ENCODE results near the gene CERS1. TPM values are rescaled to one million over a fixed set of nuclear protein-coding genes. Genes with fewer than 3 reads are reported as not detected.

Gene CERS1
- total and polyA plus RNA-seq, 2 experiments from 2014 or later = 0.38 to 0.54 TPM

DNA sequence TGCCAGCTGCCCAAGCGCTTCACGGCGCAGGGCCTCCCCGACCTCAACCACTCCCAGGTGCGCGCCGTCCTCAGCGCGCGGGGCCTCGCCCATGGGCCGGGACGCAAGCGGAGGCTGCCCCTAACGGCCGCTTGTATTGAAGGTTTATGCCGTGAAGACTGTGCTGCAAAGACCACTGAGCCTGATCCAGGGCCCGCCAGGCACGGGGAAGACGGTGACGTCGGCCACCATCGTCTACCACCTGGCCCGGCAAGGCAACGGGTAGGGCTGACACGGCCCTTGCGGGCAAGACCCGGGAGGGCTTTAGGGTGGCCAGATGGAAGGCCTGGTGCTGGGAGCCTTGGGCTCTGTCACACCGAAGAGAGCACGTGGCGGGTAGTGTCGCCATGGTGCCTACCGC, 41.0 kb downstream of the CERS1 start:
- Histone ChIP-seq H3K79me2 (ENCODE audit: insufficient read depth) (peaks cover 92% of the 10 kb centered on the region), H3K9me2 (ENCODE audit: insufficient read depth) (no peaks in the 10 kb centered on the region), H3K4me3 (no peak overlapping the region), H4K20me1 (ENCODE audit: insufficient read depth) (no peaks in the 10 kb centered on the region), H2AFZ (no peak overlapping the region), H3K27ac (no peak overlapping the region), H3K4me1 (ENCODE audit: insufficient read depth) (peaks cover 5% of the 10 kb centered on the region), H3K9me3 (ENCODE audit: low read depth) (no peaks in the 10 kb centered on the region), H3K27me3 (replicated peaks; ENCODE audit: insufficient read depth) (no peaks in the 10 kb centered on the region), H3F3A (ENCODE audit: insufficient read depth) (peaks cover 15% of the 10 kb centered on the region), H3K36me3 (ENCODE audit: low read depth) (peaks cover 48% of the 10 kb centered on the region; the same call in 1 of the 2 replicates), H3K4me2 (ENCODE audit: unreplicated experiment) (no peak overlapping the region), H3K9ac (no peak overlapping the region)
- in situ Hi-C loops (cut with MboI) = no loop called here
- no peak for TF ChIP-seq EZH2 (IDR thresholded peaks at IDR 0.05; ENCODE audit: insufficient read depth, poor library complexity, severe bottlenecking)
- no peak for TF ChIP-seq EZH2phosphoT487 (IDR thresholded peaks at IDR 0.05; ENCODE audit: insufficient read depth, low read depth)
- no peak for DNase-seq
- 96 to 97% methylated on average over 28 to 33 of the region's 33 CpGs for WGBS, 2 experiments (ENCODE audit: low coverage in 1 of 2, low lambda C conversion rate in 2 of 2, missing lambda C conversion rate in 2 of 2)

GRCh38 chr19:18853755-18854427, 42.1 kb downstream of the CERS1 start:
- peaks cover 87% of the 10 kb centered on the region for H3K79me2 ChIP-seq (ENCODE audit: insufficient read depth)
- no peak for DNase-seq
- no peak overlapping the region for H3K9ac ChIP-seq
- peaks cover 26% of the 10 kb centered on the region for H3F3A ChIP-seq (ENCODE audit: insufficient read depth)
- no peaks in the 10 kb centered on the region for H3K9me2 ChIP-seq (ENCODE audit: insufficient read depth)
- no peak overlapping the region for H2AFZ ChIP-seq
- TF ChIP-seq EZH2phosphoT487 (IDR thresholded peaks at IDR 0.05; ENCODE audit: insufficient read depth, low read depth) (no peak), EZH2 (IDR thresholded peaks at IDR 0.05; ENCODE audit: insufficient read depth, poor library complexity, severe bottlenecking) (no peak)
- H3K27me3 ChIP-seq (replicated peaks; ENCODE audit: insufficient read depth) = no peaks in the 10 kb centered on the region
- H3K9me3 ChIP-seq (ENCODE audit: low read depth) = no peaks in the 10 kb centered on the region
- 87 to 92% methylated on average over 16 to 17 of the region's 17 CpGs for WGBS, 2 experiments (ENCODE audit: low coverage in 1 of 2, low lambda C conversion rate in 2 of 2, missing lambda C conversion rate in 2 of 2)
- H3K27ac ChIP-seq = no peak overlapping the region
- in situ Hi-C loops (cut with MboI) = no loop called here
- H3K36me3 ChIP-seq (ENCODE audit: low read depth) = peaks cover 39% of the 10 kb centered on the region; the same call in 1 of the 2 replicates
- peaks cover 16% of the 10 kb centered on the region for H3K4me1 ChIP-seq (ENCODE audit: insufficient read depth)
- H4K20me1 ChIP-seq (ENCODE audit: insufficient read depth) = no peaks in the 10 kb centered on the region
- H3K4me3 ChIP-seq = no peak overlapping the region
- H3K4me2 ChIP-seq (ENCODE audit: unreplicated experiment) = no peak overlapping the region

DNA sequence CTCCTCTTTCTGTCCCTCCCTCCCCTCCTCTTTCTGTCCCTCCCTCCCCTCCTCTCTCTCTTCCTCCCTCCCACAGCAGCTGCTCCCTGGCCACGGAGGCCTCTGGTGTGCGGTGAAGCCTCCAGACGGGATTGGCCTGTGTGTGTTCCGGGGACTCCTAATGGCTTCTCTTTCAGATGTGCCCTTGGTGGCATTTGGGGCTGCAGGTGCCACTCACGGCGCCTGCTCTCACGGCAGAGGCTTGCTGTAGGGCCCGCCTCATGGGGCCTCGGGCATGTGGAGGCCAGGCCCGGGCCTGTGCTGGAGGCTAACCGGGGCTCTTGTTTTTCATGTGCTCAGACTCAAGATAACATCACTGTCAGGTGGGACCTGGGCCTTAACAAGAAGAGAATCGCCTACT, 43.3 kb downstream of the CERS1 start:
- TF ChIP-seq EZH2phosphoT487 (IDR thresholded peaks at IDR 0.05; ENCODE audit: insufficient read depth, low read depth) (no peak), EZH2 (IDR thresholded peaks at IDR 0.05; ENCODE audit: insufficient read depth, poor library complexity, severe bottlenecking) (no peak)
- no peak overlapping the region for H3K27ac ChIP-seq
- no peak overlapping the region for H2AFZ ChIP-seq
- no peak overlapping the region for H3K4me3 ChIP-seq
- H4K20me1 ChIP-seq (ENCODE audit: insufficient read depth) = peaks cover under 1% of the 10 kb centered on the region; the same call in 1 of the 2 replicates
- H3K79me2 ChIP-seq (ENCODE audit: insufficient read depth) = peaks cover 76% of the 10 kb centered on the region
- H3K9me2 ChIP-seq (ENCODE audit: insufficient read depth) = no peaks in the 10 kb centered on the region
- H3K4me1 ChIP-seq (ENCODE audit: insufficient read depth) = peaks cover 28% of the 10 kb centered on the region
- no peaks in the 10 kb centered on the region for H3K9me3 ChIP-seq (ENCODE audit: low read depth)
- H3K4me2 ChIP-seq (ENCODE audit: unreplicated experiment) = no peak overlapping the region
- H3K36me3 ChIP-seq (ENCODE audit: low read depth) = peaks cover 27% of the 10 kb centered on the region; the same call in 1 of the 2 replicates
- no peak for DNase-seq
- peaks cover 39% of the 10 kb centered on the region for H3F3A ChIP-seq (ENCODE audit: insufficient read depth)
- no peak overlapping the region for H3K9ac ChIP-seq
- H3K27me3 ChIP-seq (replicated peaks; ENCODE audit: insufficient read depth) = no peaks in the 10 kb centered on the region
- in situ Hi-C loops (cut with MboI) = no loop called here
- 79 to 84% methylated on average over 7 to 12 of the region's 12 CpGs for WGBS, 2 experiments (ENCODE audit: low coverage in 1 of 2, low lambda C conversion rate in 2 of 2, missing lambda C conversion rate in 2 of 2)

GRCh38 chr19:18851673-18852325, 44.2 kb downstream of the CERS1 start:
- no peaks in the 10 kb centered on the region for H3K27me3 ChIP-seq (replicated peaks; ENCODE audit: insufficient read depth)
- H3K9me3 ChIP-seq (ENCODE audit: low read depth) = no peaks in the 10 kb centered on the region
- H4K20me1 ChIP-seq (ENCODE audit: insufficient read depth) = peaks cover 4% of the 10 kb centered on the region; the same call in 1 of the 2 replicates
- no peak overlapping the region for H3K27ac ChIP-seq
- in situ Hi-C loops (cut with MboI) = no loop called here
- no peak overlapping the region for H2AFZ ChIP-seq
- no peak for TF ChIP-seq EZH2phosphoT487 (IDR thresholded peaks at IDR 0.05; ENCODE audit: insufficient read depth, low read depth)
- no peak for TF ChIP-seq EZH2 (IDR thresholded peaks at IDR 0.05; ENCODE audit: insufficient read depth, poor library complexity, severe bottlenecking)
- H3K4me3 ChIP-seq = no peak overlapping the region
- H3K9me2 ChIP-seq (ENCODE audit: insufficient read depth) = no peaks in the 10 kb centered on the region
- no peak overlapping the region for H3K4me2 ChIP-seq (ENCODE audit: unreplicated experiment)
- no peak for DNase-seq
- H3F3A ChIP-seq (ENCODE audit: insufficient read depth) = peaks cover 43% of the 10 kb centered on the region
- H3K9ac ChIP-seq = no peak overlapping the region
- H3K79me2 ChIP-seq (ENCODE audit: insufficient read depth) = peaks cover 81% of the 10 kb centered on the region
- peaks cover 23% of the 10 kb centered on the region; the same call in 1 of the 2 replicates for H3K36me3 ChIP-seq (ENCODE audit: low read depth)
- WGBS, 2 experiments (ENCODE audit: low coverage in 1 of 2, low lambda C conversion rate in 2 of 2, missing lambda C conversion rate in 2 of 2) = 94 to 95% methylated on average over 31 of the region's 31 CpGs
- peaks cover 37% of the 10 kb centered on the region for H3K4me1 ChIP-seq (ENCODE audit: insufficient read depth)
